ENCODE measurements around the gene CKAP4.
A peak's percentile ranks its signal among the peaks of the same experiment; 100 is the strongest.

The CKAP4 gene

GRCh38 chr12:106211973-106212372 lies 35.8 kb downstream of the CKAP4 start:
- Histone ChIP-seq H3K79me2 (ENCODE audit: low read length) (no peaks in the 10 kb centered on the region), H3K9me3 (replicated peaks; ENCODE audit: insufficient read depth, low read length) (no peaks in the 10 kb centered on the region), H3K27me3 (replicated peaks; ENCODE audit: insufficient read depth, low read length) (no peaks in the 10 kb centered on the region), H3K27ac (ENCODE audit: low read length) (no peak overlapping the region), H4K20me1 (ENCODE audit: insufficient read depth, low read length) (no peaks in the 10 kb centered on the region), H3K4me1 (ENCODE audit: low read length) (no peaks in the 10 kb centered on the region), H3K9me2 (replicated peaks; ENCODE audit: insufficient read depth, low read length) (no peaks in the 10 kb centered on the region), H3K36me3 (replicated peaks; ENCODE audit: insufficient read depth, low read length) (no peaks in the 10 kb centered on the region), H2AFZ (ENCODE audit: low read length) (no peak overlapping the region), H3K9ac (ENCODE audit: low read length) (no peak overlapping the region), H3F3A (ENCODE audit: insufficient read depth, low read length) (no peaks in the 10 kb centered on the region), H3K4me3 (ENCODE audit: low read length) (no peak overlapping the region), H3K4me2 (ENCODE audit: low read depth, low read length) (no peak overlapping the region)
- no peak for DNase-seq
- no peak for TF ChIP-seq EZH2 (optimal IDR thresholded peaks at IDR 0.05; ENCODE audit: low read depth, low read length)
- no peak for TF ChIP-seq CTCF (IDR thresholded peaks at IDR 0.05; ENCODE audit: low read length)
- TF ChIP-seq EZH2phosphoT487 (IDR thresholded peaks at IDR 0.05; ENCODE audit: low read length) = no peak

- Histone ChIP-seq H3K9me2 (replicated peaks; ENCODE audit: insufficient read depth, low read length) (no peaks in the 10 kb centered on the region), H4K20me1 (ENCODE audit: insufficient read depth, low read length) (no peaks in the 10 kb centered on the region), H3K4me3 (ENCODE audit: low read length) (no peak overlapping the region), H3K36me3 (replicated peaks; ENCODE audit: insufficient read depth, low read length) (no peaks in the 10 kb centered on the region), H3K27me3 (replicated peaks; ENCODE audit: insufficient read depth, low read length) (no peaks in the 10 kb centered on the region), H3F3A (ENCODE audit: insufficient read depth, low read length) (no peaks in the 10 kb centered on the region), H3K27ac (ENCODE audit: low read length) (no peak overlapping the region), H2AFZ (ENCODE audit: low read length) (no peak overlapping the region), H3K4me1 (ENCODE audit: low read length) (no peaks in the 10 kb centered on the region), H3K4me2 (ENCODE audit: low read depth, low read length) (no peak overlapping the region), H3K9me3 (replicated peaks; ENCODE audit: insufficient read depth, low read length) (no peaks in the 10 kb centered on the region), H3K79me2 (ENCODE audit: low read length) (no peaks in the 10 kb centered on the region), H3K9ac (ENCODE audit: low read length) (no peak overlapping the region)
- peak; percentile 20 for DNase-seq
- no peak for TF ChIP-seq EZH2phosphoT487 (IDR thresholded peaks at IDR 0.05; ENCODE audit: low read length)
- TF ChIP-seq EZH2 (optimal IDR thresholded peaks at IDR 0.05; ENCODE audit: low read depth, low read length) = no peak
- peak; percentile 46 for TF ChIP-seq CTCF (IDR thresholded peaks at IDR 0.05; ENCODE audit: low read length)
Measured at GRCh38 chr12:106205208-106206069, 42.4 kb downstream of the CKAP4 start.

GRCh38 chr12:106204312-106204711 lies 43.5 kb downstream of the CKAP4 start:
- Histone ChIP-seq H3K9ac (ENCODE audit: low read length) (no peak overlapping the region), H3K4me1 (ENCODE audit: low read length) (no peaks in the 10 kb centered on the region), H3K36me3 (replicated peaks; ENCODE audit: insufficient read depth, low read length) (no peaks in the 10 kb centered on the region), H3K27me3 (replicated peaks; ENCODE audit: insufficient read depth, low read length) (no peaks in the 10 kb centered on the region), H3K9me2 (replicated peaks; ENCODE audit: insufficient read depth, low read length) (no peaks in the 10 kb centered on the region), H3K9me3 (replicated peaks; ENCODE audit: insufficient read depth, low read length) (no peaks in the 10 kb centered on the region), H3K4me3 (ENCODE audit: low read length) (no peak overlapping the region), H4K20me1 (ENCODE audit: insufficient read depth, low read length) (no peaks in the 10 kb centered on the region), H2AFZ (ENCODE audit: low read length) (no peak overlapping the region), H3K79me2 (ENCODE audit: low read length) (no peaks in the 10 kb centered on the region), H3F3A (ENCODE audit: insufficient read depth, low read length) (no peaks in the 10 kb centered on the region), H3K27ac (ENCODE audit: low read length) (no peak overlapping the region), H3K4me2 (ENCODE audit: low read depth, low read length) (no peak overlapping the region)
- TF ChIP-seq EZH2 (optimal IDR thresholded peaks at IDR 0.05; ENCODE audit: low read depth, low read length) = no peak
- DNase-seq = no peak
